ENCODE data around the gene MSS51. TPM values are rescaled to one million over a fixed set of nuclear protein-coding genes. Genes with fewer than 3 reads are reported as not detected.

MSS51 gene
- total RNA-seq, 1 donor from 2014 or later: 2.0 TPM

Other genes starting within 250 kb of the MSS51 start
- gene DNAJC9, start 186.3 kb downstream of the MSS51 start, total RNA-seq: 14.1 TPM
- 84.2 TPM for gene MRPS16, start 180.9 kb downstream of the MSS51 start, total RNA-seq
- 3.6 TPM for gene CFAP70, start 74.7 kb downstream of the MSS51 start, total RNA-seq
- 119 TPM for gene ANXA7, start 19.5 kb downstream of the MSS51 start, total RNA-seq
- gene PPP3CB, start 62.5 kb upstream of the MSS51 start, total RNA-seq: 46.4 TPM
- 65.2 TPM for gene USP54, start 157.8 kb upstream of the MSS51 start, total RNA-seq
- 0.52 TPM for gene MYOZ1, start 207.9 kb upstream of the MSS51 start, total RNA-seq
- gene SYNPO2L, start 222.5 kb upstream of the MSS51 start, total RNA-seq: 0.49 TPM